Liver (tissue), 3 donors: ENCODE data around the gene NOPCHAP1.

Source experiments
- EGR1 ChIP-seq, 2 donors: IDR thresholded peaks; 2 replicates each; pipeline ENCODE4 v1.6.1; 2016 to 2018; ENCODE audit warnings: antibody characterized with exemption in 2 of 2, low read depth in 2 of 2
- GABPA ChIP-seq, 2 donors: IDR thresholded peaks in 1 of 2; conservative IDR thresholded peaks in 1 of 2; 2 replicates each; pipeline ENCODE4 v1.6.1; 2016; ENCODE audit warnings: antibody characterized with exemption in 2 of 2, mild to moderate bottlenecking in 1 of 2, moderate library complexity in 1 of 2
- JUND ChIP-seq, 2 donors: IDR thresholded peaks; 2 replicates each; pipeline ENCODE4 v1.6.1; 2016; ENCODE audit warnings: antibody characterized with exemption in 2 of 2
- TAF1 ChIP-seq: conservative IDR thresholded peaks from 2 replicates; pipeline ENCODE4 v1.6.1; 2016; ENCODE audit warnings: antibody characterized with exemption, mild to moderate bottlenecking
- TF ChIP-seq, protein P1 (sequence below): fragments of 150-350 bp; IDR thresholded peaks from 2 replicates; pipeline ENCODE4 v1.5.1; 2017; ENCODE audit warnings: improper control_type of control experiment, low read depth, low read length; ENCODE audit not compliant: missing input control
- TF ChIP-seq, protein P2 (sequence below): IDR thresholded peaks from 2 replicates; pipeline ENCODE4 v1.6.1; 2016; ENCODE audit warnings: antibody characterized with exemption
- donor health status: healthy.
- donor health status: healthy.

DNA sequence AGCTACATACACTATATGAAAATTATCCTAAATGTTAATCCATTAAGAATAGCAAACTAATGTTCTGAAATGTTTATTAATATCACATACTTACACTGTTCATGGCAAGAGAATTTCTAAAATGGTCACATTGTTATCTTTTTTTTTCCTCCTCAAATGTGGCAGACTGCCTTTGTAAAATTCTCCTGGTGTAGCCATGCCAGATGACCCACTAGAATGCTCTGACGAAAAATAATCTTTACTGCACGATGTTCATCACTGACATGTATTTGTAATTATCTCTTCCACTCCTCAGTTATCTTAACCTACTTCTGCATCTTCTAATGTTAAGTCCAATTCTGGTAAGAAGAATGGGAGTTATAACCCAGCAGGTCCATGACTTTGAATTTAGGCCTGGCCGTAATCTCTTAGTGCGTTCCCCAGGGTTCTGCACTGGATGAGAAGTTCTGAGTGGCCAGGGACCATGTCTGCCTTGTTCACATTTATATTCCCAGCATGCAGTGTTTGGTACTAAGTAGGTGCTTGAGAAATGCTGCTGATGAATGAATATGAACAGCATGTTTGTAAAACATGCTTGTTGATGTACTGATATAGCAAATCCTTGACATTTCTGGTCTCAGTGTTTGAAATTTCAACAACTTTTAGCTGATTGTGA lies 46.7 kb downstream of the NOPCHAP1 start:
- TF ChIP-seq, protein P1, sequence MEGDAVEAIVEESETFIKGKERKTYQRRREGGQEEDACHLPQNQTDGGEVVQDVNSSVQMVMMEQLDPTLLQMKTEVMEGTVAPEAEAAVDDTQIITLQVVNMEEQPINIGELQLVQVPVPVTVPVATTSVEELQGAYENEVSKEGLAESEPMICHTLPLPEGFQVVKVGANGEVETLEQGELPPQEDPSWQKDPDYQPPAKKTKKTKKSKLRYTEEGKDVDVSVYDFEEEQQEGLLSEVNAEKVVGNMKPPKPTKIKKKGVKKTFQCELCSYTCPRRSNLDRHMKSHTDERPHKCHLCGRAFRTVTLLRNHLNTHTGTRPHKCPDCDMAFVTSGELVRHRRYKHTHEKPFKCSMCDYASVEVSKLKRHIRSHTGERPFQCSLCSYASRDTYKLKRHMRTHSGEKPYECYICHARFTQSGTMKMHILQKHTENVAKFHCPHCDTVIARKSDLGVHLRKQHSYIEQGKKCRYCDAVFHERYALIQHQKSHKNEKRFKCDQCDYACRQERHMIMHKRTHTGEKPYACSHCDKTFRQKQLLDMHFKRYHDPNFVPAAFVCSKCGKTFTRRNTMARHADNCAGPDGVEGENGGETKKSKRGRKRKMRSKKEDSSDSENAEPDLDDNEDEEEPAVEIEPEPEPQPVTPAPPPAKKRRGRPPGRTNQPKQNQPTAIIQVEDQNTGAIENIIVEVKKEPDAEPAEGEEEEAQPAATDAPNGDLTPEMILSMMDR = no peak
- no peak for TF ChIP-seq JUND (IDR thresholded peaks at IDR 0.05)
- no peak for TF ChIP-seq GABPA (IDR thresholded peaks at IDR 0.05 in 1 of 2, conservative IDR thresholded peaks at IDR 0.05 in 1 of 2)
- no peak for TF ChIP-seq EGR1 (IDR thresholded peaks at IDR 0.05; ENCODE audit: low read depth in 2 of 2)
- TF ChIP-seq, protein P2, sequence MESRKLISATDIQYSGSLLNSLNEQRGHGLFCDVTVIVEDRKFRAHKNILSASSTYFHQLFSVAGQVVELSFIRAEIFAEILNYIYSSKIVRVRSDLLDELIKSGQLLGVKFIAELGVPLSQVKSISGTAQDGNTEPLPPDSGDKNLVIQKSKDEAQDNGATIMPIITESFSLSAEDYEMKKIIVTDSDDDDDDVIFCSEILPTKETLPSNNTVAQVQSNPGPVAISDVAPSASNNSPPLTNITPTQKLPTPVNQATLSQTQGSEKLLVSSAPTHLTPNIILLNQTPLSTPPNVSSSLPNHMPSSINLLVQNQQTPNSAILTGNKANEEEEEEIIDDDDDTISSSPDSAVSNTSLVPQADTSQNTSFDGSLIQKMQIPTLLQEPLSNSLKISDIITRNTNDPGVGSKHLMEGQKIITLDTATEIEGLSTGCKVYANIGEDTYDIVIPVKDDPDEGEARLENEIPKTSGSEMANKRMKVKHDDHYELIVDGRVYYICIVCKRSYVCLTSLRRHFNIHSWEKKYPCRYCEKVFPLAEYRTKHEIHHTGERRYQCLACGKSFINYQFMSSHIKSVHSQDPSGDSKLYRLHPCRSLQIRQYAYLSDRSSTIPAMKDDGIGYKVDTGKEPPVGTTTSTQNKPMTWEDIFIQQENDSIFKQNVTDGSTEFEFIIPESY = no peak
- no peak for TF ChIP-seq TAF1
